ENCODE data around the gene HHIP.

HHIP gene

GRCh38 chr4:144658015-144658567 lies 12.1 kb downstream of the HHIP start:
- DNase-seq: no peak

- no peak for DNase-seq
Observed at GRCh38 chr4:144658903-144659302, 12.9 kb downstream of the HHIP start.

GRCh38 chr4:144659447-144659846 lies 13.5 kb downstream of the HHIP start:
- DNase-seq: no peak

- DNase-seq: no peak
Observed at GRCh38 chr4:144663834-144664475, 18.0 kb downstream of the HHIP start.

GRCh38 chr4:144666539-144667175 lies 20.7 kb downstream of the HHIP start:
- DNase-seq: no peak

GRCh38 chr4:144667500-144667899 lies 21.5 kb downstream of the HHIP start:
- no peak for DNase-seq

GRCh38 chr4:144670776-144671175 lies 24.8 kb downstream of the HHIP start:
- DNase-seq: no peak

- no peak for DNase-seq
Observed at GRCh38 chr4:144674711-144675110, 28.8 kb downstream of the HHIP start.

GRCh38 chr4:144681806-144682205 lies 35.9 kb downstream of the HHIP start:
- no peak for DNase-seq

GRCh38 chr4:144683516-144683915 lies 37.6 kb downstream of the HHIP start:
- no peak for DNase-seq

GRCh38 chr4:144685911-144686310 lies 40.0 kb downstream of the HHIP start:
- no peak for DNase-seq

GRCh38 chr4:144686921-144687320 lies 41.0 kb downstream of the HHIP start:
- no peak for DNase-seq

GRCh38 chr4:144687466-144687865 lies 41.5 kb downstream of the HHIP start:
- no peak for DNase-seq

GRCh38 chr4:144688035-144688569 lies 42.1 kb downstream of the HHIP start:
- no peak for DNase-seq

GRCh38 chr4:144689125-144689524 lies 43.2 kb downstream of the HHIP start:
- no peak for DNase-seq

GRCh38 chr4:144695721-144696120 lies 49.8 kb downstream of the HHIP start:
- no peak for DNase-seq

- DNase-seq: no peak
Observed at GRCh38 chr4:144696376-144696775, 50.4 kb downstream of the HHIP start.

- no peak for DNase-seq
Observed at GRCh38 chr4:144699565-144699964, 53.6 kb downstream of the HHIP start.

GRCh38 chr4:144701683-144702233 lies 55.8 kb downstream of the HHIP start:
- no peak for DNase-seq

- DNase-seq: no peak
Observed at GRCh38 chr4:144703494-144703893, 57.5 kb downstream of the HHIP start.

- DNase-seq: no peak
Observed at GRCh38 chr4:144705601-144706590, 59.9 kb downstream of the HHIP start.

GRCh38 chr4:144709159-144709558 lies 63.2 kb downstream of the HHIP start:
- no peak for DNase-seq

All from DMS79 treated with DMSO at 0.1 percent for 48 hours (cell line).